ENCODE data around the gene GFOD1.

GFOD1 gene, protein sequence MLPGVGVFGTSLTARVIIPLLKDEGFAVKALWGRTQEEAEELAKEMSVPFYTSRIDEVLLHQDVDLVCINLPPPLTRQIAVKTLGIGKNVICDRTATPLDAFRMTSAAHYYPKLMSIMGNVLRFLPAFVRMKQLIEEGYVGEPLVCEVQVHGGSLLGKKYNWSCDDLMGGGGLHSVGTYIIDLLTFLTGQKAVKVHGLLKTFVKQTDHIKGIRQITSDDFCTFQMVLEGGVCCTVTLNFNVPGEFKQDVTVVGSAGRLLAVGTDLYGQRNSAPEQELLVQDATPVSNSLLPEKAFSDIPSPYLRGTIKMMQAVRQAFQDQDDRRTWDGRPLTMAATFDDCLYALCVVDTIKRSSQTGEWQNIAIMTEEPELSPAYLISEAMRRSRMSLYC

DNA sequence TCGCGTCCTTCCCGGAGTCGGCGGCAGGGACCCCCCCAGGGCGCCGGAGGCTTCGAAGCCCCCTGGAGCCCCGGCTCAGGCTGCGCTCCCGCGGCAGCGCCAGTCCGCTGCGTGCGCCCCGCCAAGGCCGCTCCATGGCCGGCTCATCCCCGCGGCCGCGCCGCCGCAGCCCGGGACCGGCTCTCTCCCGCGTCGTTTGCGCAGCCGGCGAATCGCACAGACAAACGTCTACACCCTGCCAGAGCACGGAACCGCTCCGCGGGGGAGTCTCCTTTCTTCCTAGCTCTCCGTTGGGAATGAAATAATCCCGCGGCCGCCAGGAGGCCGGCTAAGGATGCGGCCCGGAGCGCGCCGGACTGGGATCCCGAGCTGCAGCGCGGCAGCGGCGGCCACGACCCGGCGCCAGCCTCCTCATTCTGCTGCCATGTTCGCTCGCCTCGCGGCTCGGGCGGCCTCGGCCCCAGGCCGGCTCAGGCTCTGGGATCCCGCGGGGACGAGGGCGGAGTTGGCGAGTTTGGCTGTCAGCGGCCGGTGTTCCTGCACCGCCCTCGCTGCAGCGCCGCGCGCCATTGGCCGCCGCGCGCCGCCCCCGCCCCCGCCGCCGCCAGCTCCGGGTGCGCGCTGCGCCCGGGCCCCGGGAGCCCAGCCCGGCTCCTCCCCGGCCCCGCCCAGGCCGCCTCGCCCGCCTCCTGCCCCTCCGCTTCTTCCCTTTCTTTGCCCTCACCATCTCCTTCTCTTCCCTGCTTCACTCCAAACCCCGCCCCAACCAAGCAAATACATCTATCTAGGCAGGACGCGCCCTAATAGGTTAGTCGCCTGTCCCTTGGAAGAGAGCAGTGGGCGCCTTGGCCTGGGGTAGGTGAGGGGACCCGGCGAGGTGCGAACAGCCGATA, at the start of gene GFOD1:
TSS of gene GFOD1 (minus strand) at position 479 of the 893 bp plus-strand sequence. CDS start 710 bp downstream, outside the sequence.
- DNase-seq (ENCODE audit: low read depth) = peak; percentile 86

DNA sequence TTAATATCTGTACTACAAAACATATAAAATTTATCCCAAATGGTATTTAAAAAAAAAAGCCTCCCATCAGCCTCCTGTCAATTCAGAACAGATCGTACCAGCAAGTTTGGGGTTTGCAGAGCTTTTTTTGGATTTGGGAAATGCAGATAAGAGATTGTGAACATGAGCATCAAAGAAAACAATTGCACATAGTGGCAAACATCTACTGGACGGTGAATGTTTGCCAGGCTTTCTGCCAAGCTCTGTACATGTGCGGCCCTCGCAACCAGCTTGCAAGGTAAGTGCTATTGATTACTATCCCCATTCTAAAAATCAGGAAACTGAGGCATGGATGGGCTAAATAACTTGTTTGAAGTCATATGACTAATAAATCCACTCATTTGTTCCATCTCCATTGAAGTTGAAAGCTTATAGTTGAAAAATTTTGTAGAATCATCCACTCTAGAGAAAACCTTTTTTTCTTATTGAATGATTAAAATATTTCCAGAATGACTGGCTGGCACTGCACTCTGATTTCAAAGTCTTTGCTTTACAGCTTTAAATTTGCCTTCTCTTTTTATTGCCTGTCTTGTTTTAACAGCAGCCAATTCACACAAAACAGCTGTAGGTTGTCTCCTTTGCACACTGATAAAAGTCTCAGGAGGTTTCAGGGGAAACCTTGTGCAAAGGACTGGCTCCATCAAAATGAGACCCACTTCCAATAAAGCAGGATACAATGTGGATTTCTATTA, 49.6 kb upstream of the GFOD1 start:
- no peak for DNase-seq (ENCODE audit: low read depth)

DNA sequence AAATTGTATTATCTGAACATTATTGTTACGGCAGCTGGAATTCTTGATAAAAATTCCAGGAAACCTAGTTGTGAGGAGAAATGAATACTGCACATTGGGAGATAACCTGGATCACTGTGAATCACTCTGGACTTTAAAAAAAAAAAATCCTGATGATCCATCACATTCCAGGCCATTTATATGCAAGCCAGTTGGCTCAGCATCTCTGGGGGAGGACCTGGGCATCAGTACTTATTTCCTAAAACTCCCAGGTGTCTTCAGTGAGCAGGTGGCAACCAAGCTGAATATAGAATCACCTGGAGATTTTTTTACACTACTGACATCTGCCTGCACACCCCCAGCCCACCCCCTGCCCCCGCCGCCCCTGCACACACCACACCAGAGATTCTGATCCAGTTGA, 47.9 kb upstream of the GFOD1 start:
- DNase-seq (ENCODE audit: low read depth) = no peak

DNA sequence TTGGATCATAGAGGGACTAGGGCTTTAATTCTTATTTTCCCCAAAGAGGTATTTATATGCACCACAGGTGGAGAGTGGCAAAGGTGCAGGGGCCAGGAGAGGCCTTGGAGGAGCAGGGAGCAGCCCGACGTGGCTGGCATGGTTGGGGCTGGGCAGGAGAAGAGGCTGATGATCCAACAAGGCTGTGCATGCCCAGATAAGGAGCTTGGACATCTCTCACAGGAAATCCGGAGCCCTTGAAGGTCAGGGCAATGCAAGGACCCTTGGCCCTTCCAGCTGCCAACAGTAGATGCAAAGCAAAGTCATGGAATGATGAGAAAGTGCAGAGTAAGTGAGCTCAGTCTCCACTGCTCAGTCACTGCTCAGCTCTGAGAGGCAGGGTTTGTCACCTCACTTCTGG, 47.1 kb upstream of the GFOD1 start:
- no peak for DNase-seq (ENCODE audit: low read depth)

DNA sequence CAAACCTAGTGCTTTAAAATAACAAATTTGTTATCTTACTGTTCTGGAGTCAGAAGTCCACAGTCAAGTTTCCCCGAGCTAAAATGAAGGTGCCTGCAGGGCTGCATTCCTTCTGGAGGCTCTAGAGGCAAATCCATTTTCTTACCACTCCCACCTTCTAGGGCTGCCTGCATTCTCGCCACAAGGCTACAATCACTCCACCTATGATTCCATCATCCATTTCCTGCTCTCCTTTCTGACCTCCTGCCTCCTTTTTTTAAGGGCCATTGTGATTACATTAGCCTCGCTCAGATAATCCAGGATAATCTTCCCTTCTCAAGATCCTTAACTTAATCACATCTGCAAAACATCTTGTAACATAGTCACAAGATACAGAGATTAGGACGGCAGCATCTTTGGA, 44.6 kb upstream of the GFOD1 start:
- DNase-seq (ENCODE audit: low read depth) = no peak

DNA sequence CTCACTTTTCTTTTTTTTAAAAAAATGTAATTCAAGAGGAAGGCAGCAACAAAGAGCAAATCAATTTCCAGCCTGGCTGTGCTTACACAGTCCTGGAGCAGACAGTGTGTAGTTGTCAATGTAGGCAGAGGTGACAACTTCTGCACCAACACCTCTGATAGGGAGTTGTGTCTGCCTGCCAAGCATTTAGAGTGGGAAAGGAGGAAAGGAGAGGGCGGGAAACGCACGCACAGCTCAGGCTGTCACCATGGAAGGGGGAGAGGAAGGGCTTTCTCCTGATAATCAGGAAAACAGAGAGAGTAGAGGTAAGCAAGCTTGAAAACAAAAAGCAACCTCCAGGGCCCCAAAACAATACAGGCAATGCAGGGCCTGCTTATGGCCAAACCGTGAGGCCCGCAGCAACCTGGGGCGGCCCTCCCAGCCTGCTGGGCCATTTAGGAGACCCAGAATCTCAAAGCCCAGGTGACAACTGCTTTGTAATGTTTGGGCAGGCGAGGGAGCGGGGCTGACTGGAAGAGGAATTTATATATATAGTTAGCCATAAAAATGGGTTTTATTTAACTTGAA, 41.5 kb upstream of the GFOD1 start:
- no peak for DNase-seq (ENCODE audit: low read depth)

DNA sequence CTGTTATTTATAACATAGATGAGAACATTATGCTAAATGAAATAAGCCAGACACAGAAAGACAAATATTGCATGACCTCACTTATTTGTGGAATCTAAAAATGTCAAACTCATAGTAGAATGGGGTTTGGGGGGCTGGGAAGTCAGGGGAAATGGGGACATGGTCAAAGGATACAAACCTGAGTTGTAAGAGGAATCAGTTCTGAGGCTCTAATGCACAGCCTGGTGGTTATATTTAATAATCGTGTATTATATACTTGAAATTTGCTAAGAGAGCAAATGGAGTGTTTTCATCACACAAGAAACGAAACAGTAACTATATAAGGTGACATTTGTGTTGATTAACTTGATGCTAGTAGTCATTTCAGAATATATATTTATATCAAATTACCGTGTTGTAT, 40.8 kb upstream of the GFOD1 start:
- no peak for DNase-seq (ENCODE audit: low read depth)

DNA sequence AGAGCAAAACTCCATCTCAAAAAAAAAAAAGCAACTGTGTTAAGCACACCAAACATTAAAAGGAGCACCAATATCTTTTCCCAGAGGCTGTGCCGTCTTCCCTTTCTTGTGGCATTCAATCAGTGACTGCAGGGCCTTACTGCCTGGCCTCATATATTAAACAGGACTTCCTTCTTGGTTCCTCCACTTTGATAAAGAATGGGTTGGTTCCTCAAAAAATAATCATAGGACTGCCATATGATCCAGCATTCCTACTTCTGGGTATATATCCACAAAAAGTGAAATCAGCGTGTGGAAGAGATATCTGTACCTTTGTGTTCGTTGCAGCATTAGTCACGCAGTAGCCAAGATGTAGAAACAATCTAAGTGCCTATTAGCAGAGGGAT, 40.3 kb upstream of the GFOD1 start:
- DNase-seq (ENCODE audit: low read depth) = no peak

DNA sequence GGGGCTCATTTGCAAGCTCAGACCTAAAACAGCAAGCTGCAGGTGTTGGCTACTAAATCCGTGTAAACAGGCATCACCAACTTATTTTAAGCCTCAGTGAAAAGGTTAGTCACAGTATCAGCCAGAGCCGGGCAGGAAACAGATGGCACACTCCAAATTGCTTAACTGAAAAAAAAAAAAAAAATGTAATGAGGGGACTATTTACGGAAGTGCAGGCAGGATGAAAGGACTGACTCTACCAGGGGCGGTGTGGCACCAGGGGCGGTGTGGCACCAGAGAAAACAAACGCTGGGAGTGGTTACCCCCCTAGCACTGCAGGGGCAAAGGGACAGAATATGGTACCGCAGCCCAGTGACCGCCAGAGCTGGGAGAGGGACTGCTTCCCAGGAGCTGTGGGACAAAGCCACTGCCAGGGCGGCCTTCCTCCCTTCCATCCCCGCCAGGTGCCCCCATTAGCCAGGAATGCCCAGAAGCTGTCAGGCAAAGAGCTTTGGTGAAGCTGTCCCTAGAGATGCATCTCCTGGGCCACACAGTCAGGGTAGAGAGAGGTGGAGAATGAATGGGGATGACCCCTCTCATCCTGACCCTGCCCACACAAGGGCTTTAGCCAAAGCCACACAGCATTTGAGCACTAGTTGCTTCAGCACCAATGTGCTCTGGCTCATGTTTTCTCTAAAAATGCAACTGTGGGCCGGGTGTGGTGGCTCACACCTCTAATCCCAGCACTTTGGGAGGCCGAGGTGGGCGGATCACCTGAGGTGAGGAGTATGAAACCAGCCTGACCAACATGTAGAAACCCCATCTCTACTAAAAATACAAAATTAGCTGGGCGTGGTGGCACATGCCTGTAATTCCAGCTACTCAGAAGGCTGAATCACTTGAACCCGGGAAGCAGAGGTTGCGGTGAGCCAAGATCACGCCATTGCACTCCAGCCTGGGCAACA, 39.6 kb upstream of the GFOD1 start:
- no peak for DNase-seq (ENCODE audit: low read depth)

DNA sequence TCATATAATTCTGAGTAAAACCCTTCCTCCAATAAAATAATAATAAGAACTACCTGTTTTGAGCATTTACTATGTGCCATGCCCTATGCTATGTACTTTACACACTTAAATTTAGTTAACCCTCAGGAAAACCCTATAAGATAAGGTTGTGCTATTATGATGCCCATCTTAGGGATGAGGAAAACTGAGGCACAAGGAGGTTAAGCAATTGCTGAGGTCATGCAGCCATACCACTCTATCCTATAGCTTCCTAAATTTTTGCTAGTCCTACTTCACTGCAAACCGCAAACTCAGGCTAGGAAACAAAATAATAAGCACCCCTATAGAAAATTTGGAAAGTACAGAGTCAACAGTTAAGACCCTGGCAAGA, 38.9 kb upstream of the GFOD1 start:
- DNase-seq (ENCODE audit: low read depth) = no peak

DNA sequence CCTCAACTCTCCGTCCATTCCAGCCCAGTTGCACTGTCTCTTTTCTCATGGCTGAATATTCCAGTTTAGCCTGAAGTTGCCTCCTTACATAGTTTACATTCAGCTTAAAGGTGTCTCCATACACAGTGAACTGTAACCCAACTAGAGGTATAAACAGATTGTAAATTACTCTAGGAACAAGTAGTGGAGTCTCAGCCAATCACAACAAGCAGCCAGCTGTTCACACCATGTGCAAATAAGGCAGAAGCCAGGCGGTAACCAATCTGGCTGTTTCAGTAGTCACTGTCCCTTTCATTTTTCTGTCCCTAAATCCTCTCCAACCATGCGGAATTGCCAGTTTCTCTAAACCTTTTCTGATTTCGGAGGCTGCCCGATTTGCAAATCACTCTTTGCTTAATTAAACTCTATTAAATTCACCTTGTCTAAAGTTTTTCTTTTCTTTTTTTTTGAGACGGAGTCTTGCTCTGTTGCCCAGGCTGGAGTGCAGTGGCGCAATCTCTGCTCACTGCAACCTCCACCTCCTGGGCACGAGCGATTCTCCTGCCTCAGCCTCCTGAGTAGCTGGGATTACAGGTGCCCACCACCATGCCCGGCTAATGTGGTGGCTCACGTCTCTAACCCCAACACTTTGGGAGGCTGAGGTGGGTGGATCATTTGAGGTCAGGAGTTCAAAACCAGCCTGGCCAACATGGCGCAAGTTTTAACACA, 37.6 kb upstream of the GFOD1 start:
- no peak for DNase-seq (ENCODE audit: low read depth)

DNA sequence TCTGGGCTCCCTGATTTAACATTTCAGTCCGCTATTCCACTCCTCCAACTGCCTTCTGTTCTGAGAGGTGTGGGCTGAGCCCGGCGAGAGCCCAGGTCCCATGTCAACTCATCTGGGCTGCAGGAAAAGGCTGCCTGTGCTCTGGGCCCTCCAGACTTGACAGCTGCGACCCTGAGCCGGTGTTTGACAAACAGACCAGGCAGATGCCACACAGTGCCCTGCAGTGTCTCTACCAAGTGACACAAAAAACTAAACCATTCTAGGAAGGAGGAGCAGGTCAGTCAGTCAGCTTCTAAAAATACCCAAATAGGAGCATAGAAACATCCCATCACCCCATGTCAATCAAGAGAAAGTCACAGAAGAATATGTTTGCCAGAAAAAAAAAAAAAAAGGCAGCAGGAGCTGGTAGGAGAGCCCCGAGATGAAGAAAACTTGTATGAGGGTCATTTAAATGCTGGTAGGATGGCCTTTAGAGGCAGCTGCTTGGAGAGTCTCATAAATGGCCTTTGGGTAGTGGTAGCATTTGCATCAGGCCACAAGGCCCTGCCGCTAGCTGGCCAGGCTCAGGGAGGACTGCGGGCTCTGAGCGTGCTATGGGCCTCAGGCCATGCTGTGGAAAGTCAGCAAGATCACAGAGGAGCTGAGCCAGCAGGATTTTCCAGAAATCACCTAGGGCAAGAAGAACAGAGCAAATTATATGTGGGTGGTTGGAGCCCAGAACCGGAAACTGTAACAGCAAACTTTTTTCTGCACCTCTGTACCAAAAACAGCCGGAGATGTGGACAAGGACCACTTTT, 36.6 kb upstream of the GFOD1 start:
- no peak for DNase-seq (ENCODE audit: low read depth)

DNA sequence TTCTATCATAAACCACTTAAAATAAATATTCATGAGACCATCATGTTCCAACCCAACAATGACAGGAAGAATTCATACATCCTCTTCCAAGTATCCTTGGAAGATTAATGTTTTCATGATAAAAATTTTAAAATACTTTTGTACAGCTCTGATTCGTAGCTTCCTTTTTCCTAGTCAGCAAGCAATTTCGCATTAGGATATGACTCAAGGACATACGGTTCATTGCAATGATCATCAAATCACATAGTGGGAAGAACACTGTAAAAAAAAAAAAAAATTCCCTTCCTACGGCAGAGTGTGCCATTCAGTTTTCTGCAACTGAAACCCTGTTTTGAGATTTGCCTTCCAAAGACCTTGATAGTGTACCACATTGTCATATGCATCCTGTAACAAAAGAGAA, 35.3 kb upstream of the GFOD1 start:
- peak; percentile 82 for DNase-seq (ENCODE audit: low read depth)

DNA sequence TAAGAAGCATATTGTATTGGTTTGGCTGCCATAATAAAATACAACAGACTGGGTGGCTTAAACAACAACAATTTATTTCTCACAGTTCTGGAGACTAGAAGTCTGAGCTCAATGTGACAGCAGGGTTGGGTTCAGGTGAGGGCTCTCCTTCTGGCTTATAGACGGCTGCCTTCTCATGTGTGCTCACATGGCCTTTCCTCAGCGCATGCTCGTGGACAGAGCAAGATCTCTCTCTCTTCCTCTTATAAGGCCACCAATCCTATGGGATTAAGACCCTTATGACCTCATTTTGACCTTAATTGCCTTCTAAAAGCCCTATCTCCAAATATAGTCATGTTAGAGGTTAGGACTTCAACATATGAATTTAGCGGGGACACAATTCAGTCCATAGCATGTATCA, 32.4 kb upstream of the GFOD1 start:
- DNase-seq (ENCODE audit: low read depth) = no peak

DNA sequence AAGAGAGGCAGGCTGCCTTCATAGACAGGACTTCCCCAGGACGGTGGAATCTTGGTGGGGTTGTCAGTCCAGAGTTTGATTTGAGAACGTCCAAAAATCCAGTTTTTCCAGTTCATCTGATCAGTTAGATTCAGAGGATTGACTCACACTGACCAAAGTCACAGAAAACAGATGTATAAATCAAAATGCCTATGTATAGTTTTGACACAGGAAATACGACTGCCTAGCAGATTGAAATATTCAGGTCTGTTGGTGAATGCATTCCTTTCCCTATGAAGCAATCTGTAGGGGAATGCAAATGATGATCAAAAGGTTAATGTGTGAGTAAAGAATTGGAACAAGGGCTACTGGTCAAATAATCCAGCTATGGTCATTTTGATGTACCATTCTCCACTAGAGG, 29.7 kb upstream of the GFOD1 start:
- DNase-seq (ENCODE audit: low read depth) = peak; percentile 41

DNA sequence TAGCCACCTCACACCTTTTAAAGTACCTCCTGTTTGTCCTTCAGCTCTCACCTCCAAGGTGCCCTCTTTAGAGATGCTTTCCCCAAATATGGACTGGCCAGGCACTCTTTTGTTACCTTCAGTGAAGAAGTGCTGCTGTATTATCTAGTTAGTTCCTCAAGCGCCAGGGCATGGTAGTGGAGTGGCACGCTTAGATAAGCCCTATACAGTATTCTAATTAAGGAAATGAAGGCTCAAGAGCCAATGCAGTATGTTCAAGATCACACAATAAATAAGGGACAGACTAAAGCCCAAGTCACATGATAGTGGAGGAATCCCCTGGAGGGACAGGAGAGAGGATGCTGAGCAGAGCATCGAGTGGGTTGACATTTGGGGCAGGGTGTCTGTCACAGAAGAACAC, 28.5 kb upstream of the GFOD1 start:
- no peak for DNase-seq (ENCODE audit: low read depth)

DNA sequence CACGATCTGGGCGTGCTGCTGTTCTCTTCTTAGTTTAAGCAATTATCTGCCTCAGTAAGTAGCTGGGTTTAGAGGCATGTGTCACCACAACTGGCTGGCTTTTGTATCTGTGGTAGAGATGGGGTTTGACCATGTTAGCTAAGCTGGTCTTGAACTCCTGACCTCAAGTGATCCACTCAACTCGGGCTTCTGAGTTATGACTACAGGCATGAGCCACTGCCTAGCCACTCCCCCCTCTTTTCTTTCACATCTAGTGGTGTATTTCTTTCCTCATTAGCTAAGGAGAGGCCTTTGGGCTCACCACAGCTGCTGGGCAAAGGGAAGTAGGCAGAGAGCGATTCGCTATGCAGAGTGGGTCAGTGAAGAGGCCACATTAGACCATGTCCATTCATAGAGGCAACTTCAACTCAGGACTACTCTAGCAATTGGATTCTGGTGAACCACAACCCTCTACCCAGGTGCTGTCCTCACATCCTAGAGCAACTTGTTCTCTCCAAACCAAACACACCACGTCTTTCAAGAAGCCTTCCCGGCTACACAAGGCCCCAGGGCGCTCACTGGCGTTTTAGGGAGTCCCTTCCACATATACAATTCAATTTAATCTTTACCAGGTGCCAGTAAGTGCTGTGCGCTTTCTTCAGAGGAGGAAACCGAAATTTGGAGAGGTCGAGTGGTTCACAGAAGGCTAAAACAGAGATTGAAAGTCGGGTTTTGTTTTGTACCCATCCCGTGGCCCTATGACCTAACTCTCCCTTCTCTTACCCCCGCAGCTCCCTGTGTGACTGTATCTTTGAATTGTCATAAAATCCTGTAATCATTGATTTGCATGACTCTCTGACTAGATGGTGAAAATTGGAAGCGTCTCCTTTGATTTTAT, 26.5 kb upstream of the GFOD1 start:
- DNase-seq (ENCODE audit: low read depth) = no peak

DNA sequence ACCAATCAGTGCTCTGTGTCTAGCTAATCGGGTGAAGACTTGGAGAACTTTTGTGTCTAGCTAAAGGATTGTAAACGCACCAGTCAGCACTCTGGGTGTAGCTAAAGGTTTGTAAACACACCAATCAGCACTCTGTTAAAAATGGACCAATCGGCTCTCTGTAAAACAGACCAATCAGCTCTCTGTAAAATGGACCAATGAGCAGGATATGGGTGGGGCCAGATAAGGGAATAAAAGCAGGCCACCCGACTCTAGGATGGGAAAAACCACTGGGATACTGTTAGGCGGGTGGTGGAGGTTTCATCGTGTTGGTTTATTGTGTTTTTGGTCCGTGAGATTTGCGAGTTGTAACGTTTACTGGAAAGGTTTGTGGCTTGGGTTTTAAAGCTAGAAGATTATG, 25.5 kb upstream of the GFOD1 start:
- DNase-seq (ENCODE audit: low read depth) = no peak

Data from iris pigment epithelial cell (primary cell).